GM23248 (cell line): Measurements from ENCODE around the gene BTG3.

ENCODE experiments used
- EZH2 ChIP-seq: fragments of 200-600 bp; sonication (generic); IDR thresholded peaks from 2 replicates; pipeline ENCODE4 v1.6.1; 2018; ENCODE audit warnings: antibody characterized with exemption, mild to moderate bottlenecking; ENCODE audit not compliant: insufficient read depth, poor library complexity, severe bottlenecking
- EZH2phosphoT487 ChIP-seq: fragments of 200-600 bp; sonication (generic); IDR thresholded peaks from 2 replicates; pipeline ENCODE4 v1.6.1; 2018; ENCODE audit warnings: antibody characterized with exemption, moderate library complexity, mild to moderate bottlenecking, low read depth; ENCODE audit not compliant: insufficient read depth

- TF ChIP-seq EZH2 (no peak), EZH2phosphoT487 (no peak)
Measured at GRCh38 chr21:17651526-17651925, 38.8 kb upstream of the BTG3 start.
